HG03066 (cell line): ENCODE measurements around the gene FXYD1.
"Not testable (repeated sequence)": the region's sequence is repeated elsewhere in the genome, so short reads cannot be mapped to it uniquely, and the experiment has no call there.

Experiments
- ATAC-seq: cut with Tn5 transposase; IDR thresholded peaks from one replicate; pipeline ENCODE4 v1.9.1; 2021; ENCODE audit warnings: low read depth; ENCODE audit not compliant: unreplicated experiment

FXYD1 gene

GRCh38 chr19:35138305-35138892 is at the start of gene FXYD1:
TSS of gene FXYD1 (plus strand) at chr19:35138824. CDS start at chr19:35140080, 1,256 bp downstream.
- no peak for ATAC-seq

- no peak for ATAC-seq
These were observed 49.1 kb upstream of the FXYD1 start for GRCh38 chr19:35089554-35089953.

GRCh38 chr19:35090160-35090505 is 48.5 kb upstream of the FXYD1 start:
- ATAC-seq = no peak

- ATAC-seq = no peak
These were observed 48.0 kb upstream of the FXYD1 start for GRCh38 chr19:35090506-35091214.

GRCh38 chr19:35093430-35093829 is 45.2 kb upstream of the FXYD1 start:
- ATAC-seq = no peak

- no peak for ATAC-seq
These were observed 44.5 kb upstream of the FXYD1 start for GRCh38 chr19:35093941-35094647.

- ATAC-seq = no peak
These were observed 44.0 kb upstream of the FXYD1 start for GRCh38 chr19:35094656-35095055.

- ATAC-seq = no peak
These were observed 42.8 kb upstream of the FXYD1 start for GRCh38 chr19:35095667-35096368.

GRCh38 chr19:35098413-35099049 is 40.1 kb upstream of the FXYD1 start:
- ATAC-seq = no peak

- no peak for ATAC-seq
These were observed 39.3 kb upstream of the FXYD1 start for GRCh38 chr19:35099155-35099896.

- no peak for ATAC-seq
These were observed 38.7 kb upstream of the FXYD1 start for GRCh38 chr19:35099897-35100275.

GRCh38 chr19:35100588-35101533 is 37.8 kb upstream of the FXYD1 start:
- no peak for ATAC-seq

- ATAC-seq = not testable (repeated sequence)
These were observed 36.7 kb upstream of the FXYD1 start for GRCh38 chr19:35101949-35102348.

GRCh38 chr19:35103614-35104013 is 35.0 kb upstream of the FXYD1 start:
- not testable (repeated sequence) for ATAC-seq

GRCh38 chr19:35104361-35104760 is 34.3 kb upstream of the FXYD1 start:
- no peak for ATAC-seq

GRCh38 chr19:35105047-35105410 is 33.6 kb upstream of the FXYD1 start:
- ATAC-seq = no peak

- no peak for ATAC-seq
These were observed 33.0 kb upstream of the FXYD1 start for GRCh38 chr19:35105411-35106290.

GRCh38 chr19:35106291-35106583 is 32.4 kb upstream of the FXYD1 start:
- ATAC-seq = no peak
